SH-SY5Y (cell line): ENCODE results near the gene IDI1.

ENCODE experiments used
- GATA2 ChIP-seq: IDR thresholded peaks from 2 replicates; pipeline ENCODE4 v1.6.1; 2011; ENCODE audit warnings: mild to moderate bottlenecking, low read depth, low read length
- GATA3 ChIP-seq: IDR thresholded peaks from 2 replicates; pipeline ENCODE4 v1.6.1; 2011; ENCODE audit warnings: low read depth, mild to moderate bottlenecking, low read length, moderate library complexity

The IDI1 gene

DNA sequence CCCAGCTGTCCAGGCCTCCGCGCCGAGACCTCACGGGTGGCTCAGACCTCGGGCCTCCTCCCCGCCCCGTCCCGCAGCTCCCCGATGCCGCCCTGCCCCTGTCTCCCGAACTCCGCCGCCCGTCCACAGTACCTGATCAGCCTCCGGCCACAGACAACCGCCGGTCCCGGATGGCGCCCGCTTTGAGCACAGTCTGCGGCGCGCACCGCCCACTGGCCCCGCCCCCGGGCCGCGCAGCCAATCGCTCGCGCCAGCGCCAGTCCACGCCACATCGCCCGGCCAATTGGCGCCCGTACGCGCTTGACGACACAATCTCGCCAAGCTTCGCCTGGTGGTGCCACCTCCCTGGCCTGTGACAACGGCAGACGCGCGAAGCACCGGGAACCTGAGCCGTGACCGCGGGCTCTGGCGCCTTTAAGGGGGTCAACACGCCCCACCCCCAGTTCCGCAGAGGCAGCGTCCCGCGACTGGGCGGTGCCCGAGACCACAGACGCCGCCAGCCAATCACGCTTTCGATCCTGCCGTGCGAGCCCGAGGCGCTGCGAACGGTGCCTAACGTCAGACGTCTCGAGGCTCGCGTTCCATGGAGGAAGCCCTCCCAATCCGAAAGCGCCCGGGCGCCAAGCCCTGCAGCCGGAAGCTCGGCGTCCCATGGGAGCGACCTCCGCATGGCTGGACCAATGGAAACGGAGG, at the start of gene IDI1:
Gene IDI1 (minus strand): TSS at position 388 of the 693 bp plus-strand sequence. CDS start 116 bp downstream, at position 272.
- no peak for TF ChIP-seq GATA2
- TF ChIP-seq GATA3: no peak

- TF ChIP-seq GATA3 (no peak), GATA2 (no peak)
These were observed 48.5 kb upstream of the IDI1 start for GRCh38 chr10:1097436-1097835.

DNA sequence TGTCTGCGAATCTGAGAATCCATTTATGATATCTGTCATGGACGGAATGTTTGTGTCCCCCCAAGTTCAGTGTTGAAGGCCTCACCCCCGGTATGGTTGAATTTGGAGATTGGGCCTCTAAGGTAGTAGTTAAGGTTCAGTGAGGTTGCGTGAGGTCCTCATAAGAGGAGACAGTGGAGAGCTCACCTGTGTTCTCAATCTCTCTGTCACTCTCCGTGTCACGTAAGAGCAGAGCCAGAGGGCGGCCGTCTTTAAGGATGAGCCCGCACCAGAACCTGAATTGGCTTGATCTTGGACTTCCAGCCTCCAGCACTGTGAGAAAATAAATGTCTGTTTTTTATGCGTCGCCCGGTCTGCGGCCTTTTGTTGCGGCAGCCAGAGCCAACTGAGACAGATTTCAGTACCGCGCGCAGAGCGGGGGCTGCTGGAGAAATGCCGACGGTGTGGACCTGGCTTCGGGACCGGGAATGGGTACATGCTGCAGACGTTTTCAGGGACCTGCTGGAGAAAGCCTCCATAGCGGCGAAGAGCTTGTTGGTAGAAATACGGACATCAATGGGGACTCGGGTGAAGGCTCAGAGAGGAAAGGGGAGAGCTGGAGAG, 47.5 kb upstream of the IDI1 start:
- no peak for TF ChIP-seq GATA2
- TF ChIP-seq GATA3: no peak

DNA sequence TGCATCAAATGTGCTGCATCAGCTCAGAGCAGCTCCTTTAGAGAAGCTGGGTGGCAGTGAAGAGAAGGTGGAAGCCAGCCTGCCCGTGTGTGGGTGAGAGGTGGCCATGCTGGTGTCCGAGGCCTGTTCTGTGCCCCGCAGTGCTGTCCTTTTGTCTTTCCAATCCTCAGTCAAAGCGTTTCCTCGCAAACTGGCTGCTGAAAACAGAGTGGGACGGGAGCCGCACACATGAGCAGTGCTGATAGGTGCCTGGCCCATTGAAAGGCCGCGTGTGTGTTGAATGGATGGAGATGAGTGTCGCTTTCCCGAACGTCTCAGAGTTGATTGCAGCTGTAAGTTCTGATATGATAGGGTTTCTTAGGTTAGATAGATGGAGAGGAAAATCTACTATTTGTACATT, 46.6 kb upstream of the IDI1 start:
- no peak for TF ChIP-seq GATA3
- TF ChIP-seq GATA2: no peak

GRCh38 chr10:1094112-1095057, 45.5 kb upstream of the IDI1 start:
- no peak for TF ChIP-seq GATA3
- no peak for TF ChIP-seq GATA2

- TF ChIP-seq GATA2 (no peak), GATA3 (no peak)
These were observed 44.8 kb upstream of the IDI1 start for GRCh38 chr10:1093696-1094095.

DNA sequence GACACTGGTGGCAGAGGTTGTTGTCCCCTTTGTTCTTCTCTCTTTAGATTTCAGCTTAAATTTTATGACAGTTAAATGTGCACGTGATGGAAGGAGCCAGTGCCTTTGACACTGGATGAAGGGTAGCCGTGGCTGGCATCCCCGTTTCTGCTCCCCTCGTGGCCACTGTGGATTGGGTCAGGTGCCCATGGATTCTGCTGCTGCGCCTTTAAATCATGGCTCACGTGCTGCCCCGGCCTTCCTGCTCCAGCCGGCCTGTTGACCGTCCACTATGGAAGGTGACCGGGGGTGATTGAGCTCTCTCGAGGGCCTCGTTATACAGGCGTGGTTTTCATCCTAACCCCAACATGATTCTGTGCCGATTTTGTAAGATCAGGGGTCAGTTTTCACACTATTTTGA, 41.8 kb upstream of the IDI1 start:
- TF ChIP-seq GATA2 (no peak), GATA3 (no peak)

- TF ChIP-seq GATA3 (no peak), GATA2 (no peak)
These were observed 40.2 kb upstream of the IDI1 start for GRCh38 chr10:1089017-1089689.

DNA sequence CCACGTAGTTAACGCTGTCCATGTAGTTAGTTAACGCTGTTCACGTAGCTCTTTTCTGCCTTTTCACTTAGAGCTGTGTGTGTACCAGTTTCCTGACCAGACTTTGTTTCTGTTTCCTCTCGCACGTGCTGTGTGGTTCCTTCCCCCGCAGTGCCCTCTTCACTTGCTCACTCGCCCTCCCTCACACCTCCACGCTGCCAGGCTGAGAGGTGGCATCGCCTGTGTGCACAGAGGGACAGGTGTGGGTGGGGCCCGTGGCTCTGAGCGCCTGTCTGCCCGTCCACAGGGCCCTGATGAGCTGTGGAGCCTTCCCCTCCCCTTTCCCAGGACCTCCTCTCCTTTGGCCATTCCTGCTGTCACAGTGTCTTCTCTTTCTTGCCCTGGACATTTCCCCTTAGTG, 37.9 kb upstream of the IDI1 start:
- no peak for TF ChIP-seq GATA3
- no peak for TF ChIP-seq GATA2

DNA sequence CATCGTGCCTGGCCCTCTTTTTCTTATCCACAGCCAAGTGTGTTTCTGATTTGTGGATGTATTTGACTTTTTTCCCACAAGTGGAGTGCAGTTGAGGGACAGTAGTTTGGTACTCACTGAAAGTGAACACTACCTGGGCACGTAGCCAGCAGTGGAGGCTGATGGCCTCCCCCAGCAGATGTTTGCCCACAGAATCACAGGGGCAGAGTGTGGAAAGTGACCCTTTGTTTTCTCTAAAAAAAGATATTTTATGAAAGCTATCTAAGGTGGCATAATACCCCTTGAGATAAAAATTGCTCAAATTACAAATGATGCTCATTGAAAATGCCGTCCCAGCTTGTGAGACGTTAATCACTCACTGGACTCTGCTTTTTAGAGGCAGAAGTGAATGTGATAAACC, 36.3 kb upstream of the IDI1 start:
- TF ChIP-seq GATA3 (no peak), GATA2 (no peak)

- TF ChIP-seq GATA3: no peak
- no peak for TF ChIP-seq GATA2
These were observed 35.4 kb upstream of the IDI1 start for GRCh38 chr10:1084011-1084950.

DNA sequence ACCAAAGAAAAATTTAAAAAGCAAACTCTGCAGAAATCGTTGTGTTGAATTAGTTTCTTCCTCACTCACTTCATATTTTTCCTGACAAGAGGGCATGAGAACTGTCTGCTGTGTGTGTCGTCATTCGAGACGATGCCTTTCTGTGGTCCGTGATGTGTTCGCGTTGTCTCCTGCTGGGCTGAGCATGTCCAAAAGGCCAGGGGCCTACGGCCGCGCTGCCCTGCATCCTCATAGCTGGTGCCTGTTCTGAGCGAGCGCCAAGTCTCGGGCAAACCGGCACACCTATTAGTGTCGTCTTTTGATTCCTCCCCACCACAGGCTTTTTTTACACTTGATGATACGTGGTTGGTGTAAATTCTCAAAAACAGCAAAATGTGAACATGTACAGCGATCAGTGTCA, 34.7 kb upstream of the IDI1 start:
- TF ChIP-seq GATA3: no peak
- no peak for TF ChIP-seq GATA2

- no peak for TF ChIP-seq GATA3
- no peak for TF ChIP-seq GATA2
These were observed 29.7 kb upstream of the IDI1 start for GRCh38 chr10:1078668-1079067.
